PC-9 (cell line): ENCODE measurements around the gene PNMA1. TPM values are rescaled to one million over a fixed set of nuclear protein-coding genes. Genes with fewer than 3 reads are reported as not detected.
A peak's percentile ranks its signal among the peaks of the same experiment; 100 is the strongest.

Experiments used
- BruUV-seq: library from RNA; stranded (reverse); fragments of 400-500 nt; replicated peaks from 2 replicates; lab custom pipeline; 2021; lab: Mats Ljungman, UMichigan
- CTCF ChIA-PET: fragments of 300-600 bp; sonication (Branson Sonifier 250); formaldehyde crosslinking; loops from one replicate; lab custom pipeline; 2022; ENCODE audit warnings: antibody characterized with exemption; lab: Charles Lee
- POLR2A ChIA-PET: fragments of 300-600 bp; sonication (Branson Sonifier 250); formaldehyde crosslinking; loops from one replicate; lab custom pipeline; 2022; ENCODE audit warnings: antibody characterized with exemption; ENCODE audit not compliant: unreplicated experiment; lab: Charles Lee
- DNase-seq, 2 experiments: peaks; one replicate each; pipeline versions ENCODE4 v3.0.0 to v3.0.0-alpha.2; 2015 to 2022; ENCODE audit warnings: mixed read lengths in 1 of 2
- H2AFZ ChIP-seq: fragments of 200-600 bp; sonication (generic); 2 replicates; pipeline ENCODE4 v1.8.1; 2017; ENCODE audit warnings: antibody characterized with exemption
- H3F3A ChIP-seq: fragments of 200-600 bp; sonication (generic); 2 replicates; pipeline ENCODE4 v1.8.1; 2017; ENCODE audit warnings: antibody characterized with exemption, mild to moderate bottlenecking, low read depth; ENCODE audit not compliant: insufficient read depth
- H3K27ac ChIP-seq: fragments of 200-600 bp; sonication (generic); 2 replicates; pipeline ENCODE4 v1.6.1; 2016; ENCODE audit warnings: mixed run types
- H3K27me3 ChIP-seq: fragments of 200-600 bp; sonication (generic); 2 replicates; pipeline ENCODE4 v1.6.1; 2016; ENCODE audit warnings: low read depth, mixed run types; ENCODE audit not compliant: insufficient read depth
- H3K36me3 ChIP-seq: fragments of 200-600 bp; sonication (generic); 2 replicates; pipeline ENCODE4 v1.6.1; 2016; ENCODE audit warnings: low read depth, mixed run types
- H3K4me1 ChIP-seq: fragments of 200-600 bp; sonication (generic); replicated peaks from 2 replicates; pipeline ENCODE4 v1.6.1; 2016; ENCODE audit warnings: mixed run types; ENCODE audit not compliant: insufficient read depth
- H3K4me2 ChIP-seq: fragments of 200-600 bp; sonication (generic); 2 replicates; pipeline ENCODE4 v1.6.1; 2017; ENCODE audit warnings: mixed run types
- H3K4me3 ChIP-seq: fragments of 200-600 bp; sonication (generic); 2 replicates; pipeline ENCODE4 v1.6.1; 2016; ENCODE audit warnings: mixed run types
- H3K79me2 ChIP-seq: fragments of 200-600 bp; sonication (generic); 2 replicates; pipeline ENCODE4 v1.6.1; 2017; ENCODE audit warnings: low read depth, mixed run types
- H3K9me2 ChIP-seq: fragments of 200-600 bp; sonication (generic); 2 replicates; pipeline ENCODE4 v1.8.1; 2017; ENCODE audit warnings: mild to moderate bottlenecking; ENCODE audit not compliant: insufficient read depth
- H3K9me3 ChIP-seq: fragments of 200-600 bp; sonication (generic); 2 replicates; pipeline ENCODE4 v1.8.1; 2016; ENCODE audit warnings: low read depth; ENCODE audit not compliant: insufficient read depth
- H4K20me1 ChIP-seq: fragments of 200-600 bp; sonication (generic); 2 replicates; pipeline ENCODE4 v1.8.1; 2017; ENCODE audit not compliant: insufficient read depth
- CTCF ChIP-seq: fragments of 200-600 bp; sonication (generic); conservative IDR thresholded peaks from 2 replicates; pipeline ENCODE4 v1.6.1; 2017; ENCODE audit warnings: mixed run types, antibody characterized with exemption, mild to moderate bottlenecking, moderate library complexity
- EZH2 ChIP-seq: fragments of 200-600 bp; sonication (generic); IDR thresholded peaks from 2 replicates; pipeline ENCODE4 v1.8.0; 2017; ENCODE audit warnings: antibody characterized with exemption, low read depth
- intact Hi-C: fragments of 100-400 bp; cut with micrococcal nuclease; formaldehyde crosslinking; loops from one replicate; pipeline ENCODE4 v1.10.0; 2022; ENCODE audit not compliant: unreplicated experiment
- total RNA-seq: library from RNA; stranded (reverse); gene quantifications from 2 replicates; pipeline ENCODE4 v1.2.3, GENCODE V29; 2021

Gene PNMA1
- total RNA-seq, 1 experiment from 2014 or later = 13.6 TPM

- POLR2A ChIA-PET = no interaction called here
- no peak overlapping the region for H3K27ac ChIP-seq
- no peaks in the 10 kb centered on the region for H3K9me3 ChIP-seq
- no peaks in the 10 kb centered on the region for H3K9me2 ChIP-seq
- no TSS peak for BruUV-seq
- intact Hi-C loops = no loop called here
- H3K36me3 ChIP-seq = no peaks in the 10 kb centered on the region
- H3K4me1 ChIP-seq = no peaks in the 10 kb centered on the region; the same call in 1 of the 2 replicates
- CTCF ChIA-PET = interaction anchor here (0.7 kb wide), 1 partner anchor 32 kb away, joined by 9 read pairs; no protein-coding TSS in a partner anchor
- no peak for TF ChIP-seq CTCF
- H3K79me2 ChIP-seq = no peaks in the 10 kb centered on the region
- H3K4me3 ChIP-seq = no peak overlapping the region
- peaks cover 17% of the 10 kb centered on the region; the same call in 1 of the 2 replicates for H3F3A ChIP-seq
- no peak overlapping the region for H2AFZ ChIP-seq
- no peak for DNase-seq
- no peak overlapping the region for H3K4me2 ChIP-seq
- no peaks in the 10 kb centered on the region for H4K20me1 ChIP-seq
- no peaks in the 10 kb centered on the region for H3K27me3 ChIP-seq
Measured at GRCh38 chr14:73678698-73679097, 35.5 kb downstream of the PNMA1 start.

- H3K27me3 ChIP-seq = no peaks in the 10 kb centered on the region
- no peak for DNase-seq
- H3K4me3 ChIP-seq = no peak overlapping the region
- no TSS peak for BruUV-seq
- H4K20me1 ChIP-seq = no peaks in the 10 kb centered on the region
- ChIA-PET POLR2A (no interaction called here), CTCF (no interaction called here)
- no peak for TF ChIP-seq EZH2
- TF ChIP-seq CTCF = no peak
- H3K79me2 ChIP-seq = no peaks in the 10 kb centered on the region
- H3F3A ChIP-seq = peaks cover 15% of the 10 kb centered on the region; the same call in 1 of the 2 replicates
- H3K9me2 ChIP-seq = no peaks in the 10 kb centered on the region
- H3K9me3 ChIP-seq = no peaks in the 10 kb centered on the region
- peak overlapping the region; percentile 45 for H3K27ac ChIP-seq
- H3K4me1 ChIP-seq = no peaks in the 10 kb centered on the region; the same call in 1 of the 2 replicates
- intact Hi-C loops = no loop called here
- H3K36me3 ChIP-seq = 0 out of 2 replicates have a peak, but pooled peaks cover 6% of the 10 kb centered on the region
- no peak overlapping the region for H2AFZ ChIP-seq
- no peak overlapping the region for H3K4me2 ChIP-seq
Measured at GRCh38 chr14:73674986-73675385, 39.2 kb downstream of the PNMA1 start.

GRCh38 chr14:73667854-73668253 is 46.3 kb downstream of the PNMA1 start:
- Histone ChIP-seq H4K20me1 (no peaks in the 10 kb centered on the region), H3K4me3 (no peak overlapping the region), H3K4me2 (no peak overlapping the region), H3K9me3 (no peaks in the 10 kb centered on the region), H2AFZ (no peak overlapping the region), H3K27ac (no peak overlapping the region), H3K36me3 (peaks cover 11% of the 10 kb centered on the region; the same call in 1 of the 2 replicates), H3K4me1 (peaks cover 13% of the 10 kb centered on the region), H3F3A (peaks cover 9% of the 10 kb centered on the region), H3K9me2 (no peaks in the 10 kb centered on the region), H3K79me2 (no peaks in the 10 kb centered on the region), H3K27me3 (no peaks in the 10 kb centered on the region)
- intact Hi-C loops = no loop called here
- TF ChIP-seq EZH2 (no peak), CTCF (no peak)
- no peak for DNase-seq
- POLR2A ChIA-PET = interaction anchor here (0.5 kb wide), 1 partner anchor 75 kb away, joined by 3 read pairs; no protein-coding TSS in a partner anchor
- CTCF ChIA-PET = no interaction called here
- BruUV-seq = no TSS peak
